GM18498 (cell line): ENCODE data around the gene PALM.

ENCODE experiments used
- ATAC-seq: cut with Tn5 transposase; IDR thresholded peaks from one replicate; pipeline ENCODE4 v1.9.1; 2021; ENCODE audit warnings: mild to moderate bottlenecking, moderate library complexity; ENCODE audit not compliant: unreplicated experiment

The PALM gene

GRCh38 chr19:750640-751423 is 42.1 kb downstream of the PALM start, which contains the start of gene MISP:
MISP (plus strand) TSS chr19:751112; CDS start chr19:756947, 5,835 bp downstream.
- ATAC-seq: no peak

- no peak for ATAC-seq
These were observed 43.0 kb downstream of the PALM start for GRCh38 chr19:751501-752341.

GRCh38 chr19:752652-753517 is 44.1 kb downstream of the PALM start:
- no peak for ATAC-seq

- ATAC-seq: no peak
These were observed 45.8 kb downstream of the PALM start for GRCh38 chr19:754530-754929.

GRCh38 chr19:755063-755462 is 46.3 kb downstream of the PALM start:
- no peak for ATAC-seq

GRCh38 chr19:756236-756635 is 47.5 kb downstream of the PALM start:
- no peak for ATAC-seq

GRCh38 chr19:756821-757688 is 48.3 kb downstream of the PALM start:
- ATAC-seq: no peak

GRCh38 chr19:757811-758668 is 49.3 kb downstream of the PALM start:
- ATAC-seq: no peak

GRCh38 chr19:763181-763580 is 54.4 kb downstream of the PALM start:
- ATAC-seq: no peak

- ATAC-seq: no peak
These were observed 55.1 kb downstream of the PALM start for GRCh38 chr19:763869-764268.

- ATAC-seq: no peak
These were observed 55.6 kb downstream of the PALM start for GRCh38 chr19:764301-764700.

- ATAC-seq: no peak
These were observed 56.5 kb downstream of the PALM start for GRCh38 chr19:765179-765738.

GRCh38 chr19:768424-768823 is 59.7 kb downstream of the PALM start:
- no peak for ATAC-seq

GRCh38 chr19:769616-770015 is 60.9 kb downstream of the PALM start:
- ATAC-seq: no peak

- no peak for ATAC-seq
These were observed 62.6 kb downstream of the PALM start for GRCh38 chr19:771332-771785.

GRCh38 chr19:772063-772462 is 63.3 kb downstream of the PALM start:
- no peak for ATAC-seq

- ATAC-seq: no peak
These were observed 64.1 kb downstream of the PALM start for GRCh38 chr19:772730-773436.

GRCh38 chr19:776549-776948 is 67.8 kb downstream of the PALM start:
- no peak for ATAC-seq
